HepG2 (cell line): ENCODE data around the gene GFER. TPM values are rescaled to one million over a fixed set of nuclear protein-coding genes. Genes with fewer than 3 reads are reported as not detected.
"Not testable (repeated sequence)": the region's sequence is repeated elsewhere in the genome, so short reads cannot be mapped to it uniquely, and the experiment has no call there.

Source experiments
- ATAC-seq: fragments of 200-7000 bp; cut with Tn5 transposase; 3 replicates; pipeline ENCODE4 v1.9.1; 2020; ENCODE audit warnings: mild to moderate bottlenecking, moderate library complexity
- BruUV-seq: library from RNA; stranded (reverse); fragments of 400-500 nt; replicated peaks from 2 replicates; lab custom pipeline; 2021; lab: Mats Ljungman, UMichigan
- CTCF ChIA-PET: fragments of 300-600 bp; formaldehyde crosslinking; extraction: SDS; loops from one replicate; lab custom pipeline; 2021; ENCODE audit warnings: low total read pairs, inconsistent platforms, low intra/inter-chr PET ratio; lab: Yijun Ruan, JAX
- POLR2A ChIA-PET: fragments of 350-600 bp; sonication (Branson Sonifier 250); formaldehyde crosslinking; loops from one replicate; lab custom pipeline; 2020; ENCODE audit warnings: antibody characterized with exemption, inconsistent platforms; lab: Yijun Ruan, JAX
- DNase-seq: peaks from one replicate; pipeline ENCODE4 v3.0.0-alpha.2; 2015; ENCODE audit warnings: low spot score
- FAIRE-seq: peaks from 3 replicates; lab custom pipeline; 2011; peaks lifted over from hg19 to GRCh38; lab: Jason Lieb, UNC
- H2AFZ ChIP-seq: one replicate; pipeline ENCODE4 v1.6.1; 2011; ENCODE audit warnings: low read length, inconsistent platforms
- H3K27ac ChIP-seq: fragments of 300-600 bp; 3 replicates; pipeline ENCODE4 v1.8.0; 2011; ENCODE audit warnings: mixed run types, mild to moderate bottlenecking, mixed read lengths, low read length, inconsistent platforms; ENCODE audit not compliant: insufficient read depth; ENCODE audit errors: extremely low read length
- H3K27me3 ChIP-seq, 2 experiments: fragments of 200-600 bp in 1 of 2; 2 replicates in 1 of 2; 3 replicates in 1 of 2; pipeline versions ENCODE4 v1.6.0 to v1.8.0; 2011; ENCODE audit warnings: low read length in 2 of 2, mild to moderate bottlenecking in 2 of 2, moderate library complexity in 2 of 2, inconsistent platforms in 1 of 2; ENCODE audit not compliant: insufficient read depth in 2 of 2, control insufficient read depth in 1 of 2
- H3K36me3 ChIP-seq, 2 experiments: fragments of 200-600 bp in 1 of 2; replicated peaks in 1 of 2; 2 replicates in 1 of 2; 3 replicates in 1 of 2; pipeline versions ENCODE4 v1.5.1 to v1.8.0; 2011; ENCODE audit warnings: low read length in 2 of 2, inconsistent platforms in 1 of 2; ENCODE audit not compliant: insufficient read depth in 2 of 2, control insufficient read depth in 1 of 2
- H3K4me1 ChIP-seq: 2 replicates; pipeline ENCODE4 v1.5.1; 2012; ENCODE audit warnings: low read length, inconsistent platforms; ENCODE audit not compliant: insufficient read depth
- H3K4me2 ChIP-seq: 2 replicates; pipeline ENCODE4 v1.6.0; 2011; ENCODE audit warnings: low read depth, low read length, inconsistent platforms
- H3K4me3 ChIP-seq, 3 experiments: fragments of 200-600 bp in 1 of 3; sonication (generic), shearing (Covaris generic) in 1 of 3; replicated peaks in 1 of 3; 2 replicates each; pipeline ENCODE4 v1.5.1; 2011 to 2016; ENCODE audit warnings: low read length in 3 of 3, inconsistent platforms in 2 of 3, low read depth in 2 of 3, mild to moderate bottlenecking in 2 of 3, control low read depth in 1 of 3, mixed read lengths in 1 of 3; ENCODE audit not compliant: insufficient read depth in 1 of 3
- H3K79me2 ChIP-seq: one replicate; pipeline ENCODE4 v1.6.1; 2011; ENCODE audit warnings: low read length, inconsistent platforms; ENCODE audit not compliant: insufficient read depth
- H3K9ac ChIP-seq: 2 replicates; pipeline ENCODE4 v1.6.0; 2011; ENCODE audit warnings: mild to moderate bottlenecking, low read depth, low read length, inconsistent platforms; ENCODE audit not compliant: insufficient read depth
- H3K9me3 ChIP-seq: 2 replicates; pipeline ENCODE4 v1.5.1; 2012; ENCODE audit warnings: mild to moderate bottlenecking, low read length
- H4K20me1 ChIP-seq: 2 replicates; pipeline ENCODE4 v1.6.0; 2011; ENCODE audit warnings: inconsistent platforms, mild to moderate bottlenecking, low read length, moderate library complexity; ENCODE audit not compliant: insufficient read depth
- ARID4A ChIP-seq: sonication (generic); formaldehyde crosslinking; IDR thresholded peaks from 2 replicates; pipeline ENCODE4 v1.5.0; 2020; ENCODE audit warnings: mild to moderate bottlenecking, missing genetic modification reagents, borderline replicate concordance
- NFYB ChIP-seq: sonication (generic); formaldehyde crosslinking; IDR thresholded peaks from 2 replicates; pipeline ENCODE4 v1.4.0; 2020; ENCODE audit warnings: missing genetic modification reagents
- NFYC ChIP-seq: IDR thresholded peaks from 2 replicates; pipeline ENCODE4 v1.6.1; 2016; ENCODE audit warnings: missing genetic modification reagents, missing compliant biosample characterization
- POLR2A ChIP-seq, 2 experiments: IDR thresholded peaks; 2 replicates each; pipeline ENCODE4 v1.6.1; 2011; ENCODE audit warnings: low read depth in 2 of 2, low read length in 2 of 2, mild to moderate bottlenecking in 1 of 2, moderate library complexity in 1 of 2; ENCODE audit not compliant: insufficient read depth in 1 of 2
- POLR2AphosphoS5 ChIP-seq: IDR thresholded peaks from 2 replicates; pipeline ENCODE4 v1.6.1; 2012; ENCODE audit warnings: low read depth, low read length
- POLR2G ChIP-seq: fragments of 200-400 bp; formaldehyde crosslinking; IDR thresholded peaks from 2 replicates; pipeline ENCODE4 v1.6.1; 2018; ENCODE audit warnings: mild to moderate bottlenecking, low read depth, low read length, moderate library complexity
- RARA ChIP-seq: IDR thresholded peaks from 2 replicates; pipeline ENCODE4 v1.6.1; 2016; ENCODE audit warnings: missing genetic modification reagents, missing compliant biosample characterization
- RBFOX2 ChIP-seq: fragments of 200-400 bp; formaldehyde crosslinking; IDR thresholded peaks from 2 replicates; pipeline ENCODE4 v1.6.1; 2017; ENCODE audit warnings: low read depth, mild to moderate bottlenecking, low read length
- SP1 ChIP-seq, 2 experiments: fragments of 450-650 bp in 1 of 2; sonication (generic) in 1 of 2; formaldehyde crosslinking in 1 of 2; IDR thresholded peaks; 2 replicates each; pipeline versions ENCODE4 v1.4.0 to v1.6.1; 2016 to 2020; ENCODE audit warnings: missing genetic modification reagents in 1 of 2
- TBL1XR1 ChIP-seq: fragments of 150-350 bp; IDR thresholded peaks from 2 replicates; pipeline ENCODE4 v1.6.1; 2014; ENCODE audit warnings: borderline replicate concordance, low read length; ENCODE audit not compliant: partially characterized antibody
- THAP11 ChIP-seq: IDR thresholded peaks from 2 replicates; pipeline ENCODE4 v1.6.1; 2016; ENCODE audit warnings: missing biosample characterization, missing genetic modification reagents
- ZNF547 ChIP-seq: sonication (generic); formaldehyde crosslinking; IDR thresholded peaks from 2 replicates; pipeline ENCODE4 v1.5.1; 2020; ENCODE audit warnings: mild to moderate bottlenecking, missing genetic modification reagents
- WGBS: methylation state at CpG from one replicate; pipeline ENCODE4 v1.1.6; 2017; ENCODE audit warnings: low lambda C conversion rate; 5-methylcytosine and 5-hydroxymethylcytosine counted together
- in situ Hi-C: cut with HindIII; loops from 2 replicates; pipeline ENCODE4 v1.10.0; 2017; ENCODE audit warnings: low pct_unique_long_range_greater_than_20kb; ENCODE audit not compliant: extremely low pct_ligation_motif_present
- intact Hi-C: fragments of 100-400 bp; cut with micrococcal nuclease; formaldehyde crosslinking; loops from one replicate; pipeline ENCODE4 v1.10.0; 2022; ENCODE audit not compliant: unreplicated experiment
- polyA plus RNA-seq, 8 experiments: library from polyadenylated mRNA; depleted of rRNA in 3 of 8; stranded (reverse) in 7 of 8; unstranded in 1 of 8; fragments of >200 nt; fragmentation: Illumina TruSeq in 4 of 8; extraction: Trizol in 4 of 8; gene quantifications; 2 replicates each; pipeline versions ENCODE4 v1.2.1 to v1.2.3, GENCODE V29; 2011 to 2016; ENCODE audit warnings: low read depth in 4 of 8, missing spikeins in 1 of 8, mixed read lengths in 1 of 8; ENCODE audit not compliant: insufficient read depth in 1 of 8
- total RNA-seq, 5 experiments: library from RNA; depleted of rRNA; stranded (reverse); fragments of >200 nt; fragmentation: Illumina TruSeq; extraction: Trizol; gene quantifications; 2 replicates each; pipeline ENCODE4 v1.2.3, GENCODE V29; 2016; ENCODE audit warnings: low read depth in 1 of 5
- TF ChIP-seq, protein P1 (sequence below): sonication (generic); formaldehyde crosslinking; IDR thresholded peaks from 2 replicates; pipeline ENCODE4 v1.4.0; 2020; ENCODE audit warnings: missing genetic modification reagents
- TF ChIP-seq, protein P2 (sequence below): IDR thresholded peaks from 2 replicates; pipeline ENCODE4 v1.6.1; 2016; ENCODE audit warnings: missing genetic modification reagents, missing compliant biosample characterization

The GFER gene
- total and polyA plus RNA-seq, 2 of the 13 experiments (the other 11 are each of a cell fraction or from before 2014, with no cell fraction given): 28.6 to 71.7 TPM

GRCh38 chr16:1953734-1954133, 30.3 kb upstream of the GFER start (continued):
- TF ChIP-seq ZNF547 (CRISPR knock-in tag): no peak
- no peak for TF ChIP-seq ARID4A (CRISPR knock-in tag)
- TF ChIP-seq POLR2G: no peak
- no peak for TF ChIP-seq TBL1XR1
- no peak for TF ChIP-seq RARA (CRISPR knock-in tag)

DNA sequence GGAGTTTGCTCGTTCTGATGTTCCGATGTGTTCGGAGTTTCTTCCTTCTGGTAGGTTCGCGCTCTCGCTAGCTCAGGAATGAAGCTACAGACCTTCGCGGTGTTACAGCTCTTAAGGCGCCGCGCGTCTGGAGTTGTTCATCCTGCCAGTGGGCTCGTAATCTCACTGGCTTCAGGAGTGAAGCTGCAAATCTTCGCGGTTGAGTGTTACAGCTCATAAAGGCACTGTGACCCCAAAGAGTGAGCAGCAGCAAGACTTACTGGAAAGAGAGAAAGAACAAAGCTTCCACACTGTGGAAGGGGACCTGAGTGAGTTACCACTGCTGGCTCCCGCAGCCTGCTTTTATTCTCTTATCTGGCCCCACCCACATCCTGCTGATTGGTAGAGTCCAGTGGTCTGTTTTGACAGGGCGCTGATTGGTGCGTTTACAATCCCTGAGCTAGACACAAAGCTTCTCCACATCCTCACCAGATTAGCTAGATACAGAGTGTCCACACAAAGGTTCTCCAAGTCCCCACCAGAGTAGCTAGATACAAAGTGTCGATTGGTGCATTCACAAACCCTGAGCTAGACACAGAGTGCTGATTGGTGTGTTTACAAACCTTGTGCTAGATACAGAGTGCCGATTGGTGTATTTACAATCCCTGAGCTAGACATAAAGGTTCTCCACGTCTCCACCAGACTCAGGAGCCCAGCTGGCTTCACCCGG, 26.4 kb upstream of the GFER start:
- H3K9me3 ChIP-seq; BruUV-seq; H3K27ac ChIP-seq; ATAC-seq; H3K36me3 ChIP-seq; DNase-seq; H3K9ac ChIP-seq; H3K4me2 ChIP-seq; in situ Hi-C loops; H2AFZ ChIP-seq; H3K4me3 ChIP-seq; FAIRE-seq; CTCF ChIA-PET; TF ChIP-seq SP1 (IDR thresholded peaks at IDR 0.05): not testable (repeated sequence)
- Histone ChIP-seq H4K20me1 (peaks cover 16% of the 10 kb centered on the region), H3K79me2 (peaks cover 13% of the 10 kb centered on the region), H3K4me1 (peaks cover 47% of the 10 kb centered on the region), H3K27me3 (peaks cover 3 to 18% of the 10 kb centered on the region in 2 experiments; a peak in 4 of 5 replicates)
- POLR2A ChIA-PET: interaction anchor here (1.1 to 7.4 kb wide), 5 partner anchors 9 to 27 kb away, joined by 3 to 139 read pairs (median 5); partner anchors contain the start of genes MSRB1, RNF151 and TBL3
- intact Hi-C loops: loop anchor here (2.0 kb wide), 1 partner anchor 17 kb away; no protein-coding TSS in a partner anchor
- WGBS: 84% methylated on average over 21 of the region's 22 CpGs
- TF ChIP-seq, protein P1, sequence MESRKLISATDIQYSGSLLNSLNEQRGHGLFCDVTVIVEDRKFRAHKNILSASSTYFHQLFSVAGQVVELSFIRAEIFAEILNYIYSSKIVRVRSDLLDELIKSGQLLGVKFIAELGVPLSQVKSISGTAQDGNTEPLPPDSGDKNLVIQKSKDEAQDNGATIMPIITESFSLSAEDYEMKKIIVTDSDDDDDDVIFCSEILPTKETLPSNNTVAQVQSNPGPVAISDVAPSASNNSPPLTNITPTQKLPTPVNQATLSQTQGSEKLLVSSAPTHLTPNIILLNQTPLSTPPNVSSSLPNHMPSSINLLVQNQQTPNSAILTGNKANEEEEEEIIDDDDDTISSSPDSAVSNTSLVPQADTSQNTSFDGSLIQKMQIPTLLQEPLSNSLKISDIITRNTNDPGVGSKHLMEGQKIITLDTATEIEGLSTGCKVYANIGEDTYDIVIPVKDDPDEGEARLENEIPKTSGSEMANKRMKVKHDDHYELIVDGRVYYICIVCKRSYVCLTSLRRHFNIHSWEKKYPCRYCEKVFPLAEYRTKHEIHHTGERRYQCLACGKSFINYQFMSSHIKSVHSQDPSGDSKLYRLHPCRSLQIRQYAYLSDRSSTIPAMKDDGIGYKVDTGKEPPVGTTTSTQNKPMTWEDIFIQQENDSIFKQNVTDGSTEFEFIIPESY (CRISPR knock-in tag): peak; percentile 88
- peak; percentile 66 for TF ChIP-seq POLR2AphosphoS5
- peak; percentile 77 for TF ChIP-seq NFYC (CRISPR knock-in tag)
- TF ChIP-seq NFYB: peak; percentile 79
- 0 out of 2 replicates have a peak, but pooled peaks have one; percentile 19 for TF ChIP-seq RBFOX2
- peak; percentile 66 to 85 for TF ChIP-seq POLR2A (IDR thresholded peaks at IDR 0.05; ENCODE audit: insufficient read depth in 1 of 2, low read depth in 2 of 2, low read length in 2 of 2)
- peak; percentile 41; the same call in 1 of the 2 replicates for TF ChIP-seq POLR2G
- 0 out of 2 replicates have a peak, but pooled peaks have one; percentile 28 for TF ChIP-seq THAP11 (CRISPR knock-in tag)
- TF ChIP-seq SP1 (CRISPR knock-in tag; IDR thresholded peaks at IDR 0.05): peak; percentile 40; the same call in 1 of the 2 replicates
- TF ChIP-seq, protein P2, sequence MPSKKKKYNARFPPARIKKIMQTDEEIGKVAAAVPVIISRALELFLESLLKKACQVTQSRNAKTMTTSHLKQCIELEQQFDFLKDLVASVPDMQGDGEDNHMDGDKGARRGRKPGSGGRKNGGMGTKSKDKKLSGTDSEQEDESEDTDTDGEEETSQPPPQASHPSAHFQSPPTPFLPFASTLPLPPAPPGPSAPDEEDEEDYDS (CRISPR knock-in tag): peak; percentile 46; the same call in 1 of the 2 replicates
